NCI-H446 (cell line): ENCODE measurements around the gene TYMP.
A peak's percentile ranks its signal among the peaks of the same experiment; 100 is the strongest.

Source experiments
- DNase-seq, 2 experiments: peaks; one replicate each; lab custom pipeline; 2025; lab: John Stamatoyannopoulos, UW

The TYMP gene

GRCh38 chr22:50505276-50505775 is 24.5 kb downstream of the TYMP start:
- no peak for DNase-seq

- no peak for DNase-seq
These were observed 25.2 kb downstream of the TYMP start for GRCh38 chr22:50504369-50505211.

GRCh38 chr22:50503475-50504145 is 26.2 kb downstream of the TYMP start:
- DNase-seq, result no peak

- DNase-seq, result no peak
These were observed 27.0 kb downstream of the TYMP start for GRCh38 chr22:50502628-50503474.

GRCh38 chr22:50502096-50502495 is 27.7 kb downstream of the TYMP start:
- DNase-seq, result no peak

GRCh38 chr22:50500452-50500851 is 29.4 kb downstream of the TYMP start:
- DNase-seq, result no peak

- DNase-seq, result peak in 1 of 2 experiments; percentile 78
These were observed 31.4 kb downstream of the TYMP start for GRCh38 chr22:50498322-50498890.

- no peak for DNase-seq
These were observed 32.7 kb downstream of the TYMP start for GRCh38 chr22:50497093-50497492.

GRCh38 chr22:50490531-50491308 is 39.1 kb downstream of the TYMP start:
- DNase-seq, result no peak

- DNase-seq, result no peak
These were observed 40.2 kb downstream of the TYMP start for GRCh38 chr22:50489363-50490243.

GRCh38 chr22:50488886-50489285 is 40.9 kb downstream of the TYMP start:
- DNase-seq, result no peak

GRCh38 chr22:50488006-50488677 is 41.7 kb downstream of the TYMP start:
- no peak for DNase-seq

GRCh38 chr22:50487290-50488005 is 42.4 kb downstream of the TYMP start:
- no peak for DNase-seq

GRCh38 chr22:50486561-50487289 is 43.1 kb downstream of the TYMP start, which contains the start of gene MIOX:
Gene MIOX (plus strand): TSS chr22:50486859. CDS start chr22:50486898, 39 bp downstream.
- no peak for DNase-seq

GRCh38 chr22:50485221-50486131 is 44.3 kb downstream of the TYMP start:
- no peak for DNase-seq

GRCh38 chr22:50483977-50484853 is 45.6 kb downstream of the TYMP start:
- no peak for DNase-seq
